EL (cell line): ENCODE measurements around the gene CREG1.
A peak's percentile ranks its signal among the peaks of the same experiment; 100 is the strongest.

Source experiments
- DNase-seq: peaks from one replicate; pipeline ENCODE4 v3.0.0-alpha.2; 2016

The CREG1 gene

GRCh38 chr1:167529829-167530474, 23.6 kb downstream of the CREG1 start:
- DNase-seq = peak; percentile 19

- no peak for DNase-seq
Measured at GRCh38 chr1:167528057-167528728, 25.4 kb downstream of the CREG1 start.

- DNase-seq = no peak
Measured at GRCh38 chr1:167526667-167527383, 26.7 kb downstream of the CREG1 start.

- DNase-seq = no peak
Measured at GRCh38 chr1:167524651-167525050, 28.9 kb downstream of the CREG1 start.

GRCh38 chr1:167522246-167522645, 31.3 kb downstream of the CREG1 start:
- no peak for DNase-seq

- DNase-seq = no peak
Measured at GRCh38 chr1:167520711-167521206, 32.8 kb downstream of the CREG1 start.

- no peak for DNase-seq
Measured at GRCh38 chr1:167518331-167518700, 35.2 kb downstream of the CREG1 start, which contains the start of gene CD247. CD247 (minus strand) TSS chr1:167518529; CDS start chr1:167518465, 64 bp downstream.

GRCh38 chr1:167517535-167518330, 35.8 kb downstream of the CREG1 start:
- DNase-seq = peak; percentile 43

- DNase-seq = no peak
Measured at GRCh38 chr1:167516404-167517388, 36.9 kb downstream of the CREG1 start.

- DNase-seq = no peak
Measured at GRCh38 chr1:167515893-167516321, 37.7 kb downstream of the CREG1 start.

- DNase-seq = no peak
Measured at GRCh38 chr1:167515461-167515860, 38.1 kb downstream of the CREG1 start.

- DNase-seq = no peak
Measured at GRCh38 chr1:167514288-167514687, 39.3 kb downstream of the CREG1 start.

- DNase-seq = no peak
Measured at GRCh38 chr1:167512046-167512654, 41.4 kb downstream of the CREG1 start.

GRCh38 chr1:167511374-167511986, 42.1 kb downstream of the CREG1 start:
- no peak for DNase-seq

GRCh38 chr1:167510881-167511280, 42.7 kb downstream of the CREG1 start:
- no peak for DNase-seq

GRCh38 chr1:167510244-167510643, 43.3 kb downstream of the CREG1 start:
- no peak for DNase-seq

- DNase-seq = no peak
Measured at GRCh38 chr1:167509587-167509986, 44.0 kb downstream of the CREG1 start.

GRCh38 chr1:167507719-167508118, 45.8 kb downstream of the CREG1 start:
- DNase-seq = no peak

GRCh38 chr1:167504467-167504827, 49.1 kb downstream of the CREG1 start:
- DNase-seq = no peak

- DNase-seq = no peak
Measured at GRCh38 chr1:167503626-167504466, 49.7 kb downstream of the CREG1 start.
